Gastrocnemius medialis (tissue), 4 donors: ENCODE measurements around the gene EXOSC3. TPM values are rescaled to one million over a fixed set of nuclear protein-coding genes. Genes with fewer than 3 reads are reported as not detected.

Source experiments
- ATAC-seq, 2 donors: fragments of 150-250 bp; one replicate each; pipeline ENCODE4 v1.9.1; 2016
- DNase-seq, 2 donors: peaks; one replicate each; pipeline ENCODE4 v3.0.0-alpha.2; 2019
- H3K27ac ChIP-seq, 4 donors: fragments of 200-600 bp; sonication (generic); 1 replicate in 1 of 4; 2 replicates in 3 of 4; pipeline ENCODE4 v1.5.1; 2016 to 2018; ENCODE audit warnings: mild to moderate bottlenecking in 2 of 4, moderate library complexity in 1 of 4
- H3K27me3 ChIP-seq, 3 donors: fragments of 200-600 bp; sonication (generic) in 2 of 3; 1 replicate in 1 of 3; 2 replicates in 2 of 3; pipeline versions ENCODE4 v1.5.1 to v1.6.0; 2016 to 2019; ENCODE audit warnings: mild to moderate bottlenecking in 1 of 3, moderate library complexity in 1 of 3
- H3K36me3 ChIP-seq, 2 donors: fragments of 200-600 bp; sonication (generic) in 1 of 2; one replicate each; pipeline ENCODE4 v1.5.1; 2017 to 2018
- H3K4me1 ChIP-seq, 2 donors: fragments of 200-600 bp; sonication (generic) in 1 of 2; one replicate each; pipeline ENCODE4 v1.5.1; 2016 to 2017; ENCODE audit warnings: mild to moderate bottlenecking in 2 of 2
- H3K4me3 ChIP-seq, 4 donors: fragments of 200-600 bp; sonication (generic) in 3 of 4; 1 replicate in 1 of 4; 2 replicates in 3 of 4; pipeline ENCODE4 v1.5.1; 2016 to 2019; ENCODE audit warnings: mild to moderate bottlenecking in 2 of 4
- H3K9me3 ChIP-seq, 3 donors: fragments of 200-600 bp; sonication (generic) in 2 of 3; 1 replicate in 1 of 3; 2 replicates in 2 of 3; pipeline ENCODE4 v1.5.1; 2016 to 2019
- CTCF ChIP-seq, 5 experiments: fragments of 450-650 bp in 3 of 5; fragments of 200-600 bp in 2 of 5; sonication (generic) in 2 of 5; IDR thresholded peaks in 4 of 5; conservative IDR thresholded peaks in 1 of 5; 1 replicate in 4 of 5; 2 replicates in 1 of 5; pipeline ENCODE4 v1.5.1; 2016 to 2019; ENCODE audit warnings: antibody characterized with exemption in 5 of 5, mild to moderate bottlenecking in 3 of 5, moderate library complexity in 3 of 5
- POLR2A ChIP-seq, 2 donors: fragments of 450-650 bp; IDR thresholded peaks; one replicate each; pipeline ENCODE4 v1.6.1; 2017; ENCODE audit warnings: antibody characterized with exemption in 2 of 2, mild to moderate bottlenecking in 2 of 2, moderate library complexity in 2 of 2
- in situ Hi-C, 4 donors: fragments of 200-750 bp; cut with MboI; loops; one replicate each; pipeline versions ENCODE4 v1.15.0 to v1.8.0; 2017; ENCODE audit warnings: low sequenced_read_pairs in 4 of 4
- intact Hi-C: fragments of 100-400 bp; cut with DNase I; formaldehyde crosslinking; loops from one replicate; pipeline ENCODE4 v1.15.1; 2023; ENCODE audit warnings: low total_unique reads
- total RNA-seq, 4 donors: library from RNA; depleted of rRNA; stranded (reverse); fragments of >200 nt; gene quantifications; one replicate each; pipeline versions ENCODE4 v1.1.0 to v1.2.3, GENCODE V29; 2016

EXOSC3 gene
- total RNA-seq, 4 donors from 2014 or later: 15.6 to 46.7 (median 17.8) TPM

- intact Hi-C loops: no loop called here
- no peak for ATAC-seq
- in situ Hi-C loops: no loop called here
These were observed 38.9 kb downstream of the EXOSC3 start for GRCh38 chr9:37745970-37746369.

GRCh38 chr9:37740631-37741328 lies 44.1 kb downstream of the EXOSC3 start:
- DNase-seq: no peak
- in situ Hi-C loops: no loop called here
- Histone ChIP-seq H3K27ac (no peak overlapping the region), H3K36me3 (no peaks in the 10 kb centered on the region), H3K4me3 (no peak overlapping the region), H3K4me1 (no peaks in the 10 kb centered on the region), H3K9me3 (no peaks in the 10 kb centered on the region), H3K27me3 (no peaks in the 10 kb centered on the region)
- intact Hi-C loops: no loop called here
- no peak for TF ChIP-seq POLR2A (IDR thresholded peaks at IDR 0.05)
- TF ChIP-seq CTCF (IDR thresholded peaks at IDR 0.05 in 4 of 5, conservative IDR thresholded peaks at IDR 0.05 in 1 of 5): no peak
- no peak for ATAC-seq

More at GRCh38 chr9:37745970-37746369, 38.9 kb downstream of the EXOSC3 start:
- no peaks in the 10 kb centered on the region for H3K27me3 ChIP-seq
- DNase-seq: no peak
- H3K27ac ChIP-seq: no peak overlapping the region
- H3K36me3 ChIP-seq: no peaks in the 10 kb centered on the region
- no peaks in the 10 kb centered on the region for H3K9me3 ChIP-seq
- H3K4me1 ChIP-seq: no peaks in the 10 kb centered on the region
- no peak overlapping the region for H3K4me3 ChIP-seq
- no peak for TF ChIP-seq CTCF (IDR thresholded peaks at IDR 0.05 in 4 of 5, conservative IDR thresholded peaks at IDR 0.05 in 1 of 5)

GRCh38 chr9:37740128-37740527 lies 44.7 kb downstream of the EXOSC3 start:
- no peak for DNase-seq
- intact Hi-C loops: no loop called here
- Histone ChIP-seq H3K36me3 (no peaks in the 10 kb centered on the region), H3K4me1 (no peaks in the 10 kb centered on the region), H3K9me3 (no peaks in the 10 kb centered on the region), H3K27me3 (no peaks in the 10 kb centered on the region), H3K4me3 (no peak overlapping the region), H3K27ac (no peak overlapping the region)
- no peak for ATAC-seq
- TF ChIP-seq POLR2A (IDR thresholded peaks at IDR 0.05) (no peak), CTCF (IDR thresholded peaks at IDR 0.05 in 4 of 5, conservative IDR thresholded peaks at IDR 0.05 in 1 of 5) (no peak)
- in situ Hi-C loops: no loop called here

- Histone ChIP-seq H3K27ac (no peak overlapping the region), H3K36me3 (no peaks in the 10 kb centered on the region), H3K9me3 (no peaks in the 10 kb centered on the region), H3K4me3 (no peak overlapping the region), H3K4me1 (no peaks in the 10 kb centered on the region), H3K27me3 (no peaks in the 10 kb centered on the region)
- DNase-seq (no peak), ATAC-seq (no peak)
- TF ChIP-seq POLR2A (IDR thresholded peaks at IDR 0.05): no peak
- TF ChIP-seq CTCF (IDR thresholded peaks at IDR 0.05 in 4 of 5, conservative IDR thresholded peaks at IDR 0.05 in 1 of 5): no peak
- intact Hi-C loops (no loop called here), in situ Hi-C loops (no loop called here)
These were observed 45.6 kb downstream of the EXOSC3 start for GRCh38 chr9:37739222-37739621.

GRCh38 chr9:37732952-37733351 lies 51.9 kb downstream of the EXOSC3 start:
- Histone ChIP-seq H3K27me3 (no peaks in the 10 kb centered on the region), H3K4me1 (no peaks in the 10 kb centered on the region), H3K27ac (no peak overlapping the region), H3K4me3 (no peak overlapping the region), H3K9me3 (no peaks in the 10 kb centered on the region), H3K36me3 (no peaks in the 10 kb centered on the region)
- intact Hi-C loops: no loop called here
- DNase-seq: no peak
- TF ChIP-seq CTCF (IDR thresholded peaks at IDR 0.05 in 4 of 5, conservative IDR thresholded peaks at IDR 0.05 in 1 of 5) (no peak), POLR2A (IDR thresholded peaks at IDR 0.05) (no peak)
- in situ Hi-C loops: no loop called here
- no peak for ATAC-seq
